ENCODE data around the gene PPP1R3G. TPM values are rescaled to one million over a fixed set of nuclear protein-coding genes. Genes with fewer than 3 reads are reported as not detected.

PPP1R3G gene
- total RNA-seq, 4 donors from 2014 or later: 0.10 to 1.1 (median 0.49) TPM; not detected in 1

- Histone ChIP-seq H3K36me3 (no peaks in the 10 kb centered on the region), H3K27me3 (no peaks in the 10 kb centered on the region), H3K27ac (no peak overlapping the region), H3K4me3 (no peak overlapping the region), H3K9me3 (no peaks in the 10 kb centered on the region), H3K4me1 (peaks cover 6 to 20% of the 10 kb centered on the region in 2 donors)
- TF ChIP-seq CTCF (IDR thresholded peaks at IDR 0.05 in 4 of 5, conservative IDR thresholded peaks at IDR 0.05 in 1 of 5): no peak
- no peak for TF ChIP-seq POLR2A (IDR thresholded peaks at IDR 0.05)
- in situ Hi-C loops (cut with MboI; ENCODE audit: low sequenced_read_pairs in 4 of 4) (no loop called here), intact Hi-C loops (cut with DNase I; ENCODE audit: low total_unique reads) (no loop called here)
- DNase-seq (no peak), ATAC-seq (no peak)
Observed at GRCh38 chr6:5110246-5110645, 25.1 kb downstream of the PPP1R3G start.

- TF ChIP-seq POLR2A (IDR thresholded peaks at IDR 0.05) (no peak), CTCF (IDR thresholded peaks at IDR 0.05 in 4 of 5, conservative IDR thresholded peaks at IDR 0.05 in 1 of 5) (no peak)
- peaks cover 6 to 20% of the 10 kb centered on the region in 2 donors for H3K4me1 ChIP-seq
- no peak for ATAC-seq
- intact Hi-C loops (cut with DNase I; ENCODE audit: low total_unique reads): no loop called here
- H3K36me3 ChIP-seq: no peaks in the 10 kb centered on the region
- no peaks in the 10 kb centered on the region for H3K27me3 ChIP-seq
- no peaks in the 10 kb centered on the region for H3K9me3 ChIP-seq
- H3K4me3 ChIP-seq: no peak overlapping the region
- DNase-seq: no peak
- in situ Hi-C loops (cut with MboI; ENCODE audit: low sequenced_read_pairs in 4 of 4): no loop called here
- no peak overlapping the region for H3K27ac ChIP-seq
Observed at GRCh38 chr6:5111626-5112025, 26.5 kb downstream of the PPP1R3G start.

GRCh38 chr6:5112066-5112799 is 27.1 kb downstream of the PPP1R3G start:
- in situ Hi-C loops (cut with MboI; ENCODE audit: low sequenced_read_pairs in 4 of 4) (no loop called here), intact Hi-C loops (cut with DNase I; ENCODE audit: low total_unique reads) (no loop called here)
- no peak for ATAC-seq
- no peak for DNase-seq
- Histone ChIP-seq H3K9me3 (no peaks in the 10 kb centered on the region), H3K4me1 (peaks cover 5 to 14% of the 10 kb centered on the region in 2 donors), H3K4me3 (no peak overlapping the region), H3K36me3 (no peaks in the 10 kb centered on the region), H3K27me3 (no peaks in the 10 kb centered on the region), H3K27ac (no peak overlapping the region)
- TF ChIP-seq CTCF (IDR thresholded peaks at IDR 0.05 in 4 of 5, conservative IDR thresholded peaks at IDR 0.05 in 1 of 5) (no peak), POLR2A (IDR thresholded peaks at IDR 0.05) (no peak)

GRCh38 chr6:5113096-5113495 is 28.0 kb downstream of the PPP1R3G start:
- in situ Hi-C loops (cut with MboI; ENCODE audit: low sequenced_read_pairs in 4 of 4) (no loop called here), intact Hi-C loops (cut with DNase I; ENCODE audit: low total_unique reads) (no loop called here)
- H3K4me3 ChIP-seq: no peak overlapping the region

More at GRCh38 chr6:5113096-5113495, 28.0 kb downstream of the PPP1R3G start:
- Histone ChIP-seq H3K27me3 (no peaks in the 10 kb centered on the region), H3K9me3 (no peaks in the 10 kb centered on the region), H3K27ac (no peak overlapping the region), H3K4me1 (peaks cover 0 to 7% of the 10 kb centered on the region in 2 donors), H3K36me3 (no peaks in the 10 kb centered on the region)
- TF ChIP-seq POLR2A (IDR thresholded peaks at IDR 0.05): no peak
- no peak for TF ChIP-seq CTCF (IDR thresholded peaks at IDR 0.05 in 4 of 5, conservative IDR thresholded peaks at IDR 0.05 in 1 of 5)
- no peak for DNase-seq
- ATAC-seq: no peak
